Putamen (tissue), 1 donor: Measurements from ENCODE around the gene SERPINH1.
A peak's percentile ranks its signal among the peaks of the same experiment; 100 is the strongest.

Source experiments
- DNase-seq: peaks from one replicate; pipeline ENCODE4 v3.0.0-alpha.2; 2016; ENCODE audit warnings: low spot score

SERPINH1 gene

DNA sequence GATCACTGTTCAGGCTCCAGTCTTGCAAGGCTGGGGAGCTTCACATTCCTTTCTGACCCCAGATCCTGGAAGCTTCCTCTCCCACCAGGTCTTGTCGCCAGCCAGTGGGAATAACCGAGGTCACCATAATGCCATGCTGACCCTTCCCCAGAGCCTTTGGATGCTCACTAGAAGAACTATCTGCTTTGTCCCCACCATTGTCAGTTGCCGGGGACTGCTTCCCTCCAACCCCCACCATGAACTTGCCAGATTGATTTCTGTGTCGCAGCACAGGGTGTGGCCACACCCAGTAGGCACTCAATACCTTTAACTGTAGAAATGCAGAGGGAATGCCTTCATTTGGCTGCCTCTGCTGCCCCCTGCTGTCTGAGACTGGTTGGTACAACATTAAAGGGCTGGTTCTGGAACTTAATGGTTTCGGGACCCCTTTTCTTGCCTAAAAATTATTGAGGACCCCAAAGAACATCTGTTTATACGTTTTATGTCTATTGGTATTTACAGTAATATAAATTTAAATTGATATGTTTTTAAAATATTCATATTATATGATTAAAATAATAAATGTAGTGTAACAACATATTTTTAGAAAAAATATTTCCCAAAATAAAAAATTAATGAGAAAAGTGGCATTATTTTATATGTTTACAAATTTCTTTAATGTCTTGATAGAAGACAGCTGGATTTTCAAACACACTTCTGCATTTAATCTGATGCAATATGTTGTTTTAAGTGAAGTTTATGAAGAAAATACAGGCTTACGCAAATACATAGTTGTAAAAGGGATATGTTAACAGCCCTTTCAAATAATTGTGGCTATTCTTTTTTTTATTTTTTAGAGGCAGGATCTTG, 29.6 kb upstream of the SERPINH1 start:
- peak; percentile 40 for DNase-seq

DNA sequence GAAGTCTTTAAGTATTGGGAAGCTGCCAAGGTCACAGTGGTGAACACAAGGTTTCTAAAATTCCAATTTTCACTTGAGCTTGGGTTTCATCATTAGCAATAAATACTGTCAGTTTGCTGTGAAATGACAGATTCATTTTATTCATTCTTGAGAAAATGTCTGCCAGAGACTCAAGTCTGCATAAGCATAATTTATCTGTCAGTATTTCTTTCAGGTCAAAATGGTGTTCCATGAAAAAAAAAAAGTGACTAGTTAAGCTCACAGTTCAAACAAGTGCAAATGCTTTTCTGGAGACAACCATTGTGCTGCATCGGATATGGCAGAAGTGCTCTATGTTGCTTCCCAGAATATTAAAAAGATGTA, 28.2 kb upstream of the SERPINH1 start:
- no peak for DNase-seq

DNA sequence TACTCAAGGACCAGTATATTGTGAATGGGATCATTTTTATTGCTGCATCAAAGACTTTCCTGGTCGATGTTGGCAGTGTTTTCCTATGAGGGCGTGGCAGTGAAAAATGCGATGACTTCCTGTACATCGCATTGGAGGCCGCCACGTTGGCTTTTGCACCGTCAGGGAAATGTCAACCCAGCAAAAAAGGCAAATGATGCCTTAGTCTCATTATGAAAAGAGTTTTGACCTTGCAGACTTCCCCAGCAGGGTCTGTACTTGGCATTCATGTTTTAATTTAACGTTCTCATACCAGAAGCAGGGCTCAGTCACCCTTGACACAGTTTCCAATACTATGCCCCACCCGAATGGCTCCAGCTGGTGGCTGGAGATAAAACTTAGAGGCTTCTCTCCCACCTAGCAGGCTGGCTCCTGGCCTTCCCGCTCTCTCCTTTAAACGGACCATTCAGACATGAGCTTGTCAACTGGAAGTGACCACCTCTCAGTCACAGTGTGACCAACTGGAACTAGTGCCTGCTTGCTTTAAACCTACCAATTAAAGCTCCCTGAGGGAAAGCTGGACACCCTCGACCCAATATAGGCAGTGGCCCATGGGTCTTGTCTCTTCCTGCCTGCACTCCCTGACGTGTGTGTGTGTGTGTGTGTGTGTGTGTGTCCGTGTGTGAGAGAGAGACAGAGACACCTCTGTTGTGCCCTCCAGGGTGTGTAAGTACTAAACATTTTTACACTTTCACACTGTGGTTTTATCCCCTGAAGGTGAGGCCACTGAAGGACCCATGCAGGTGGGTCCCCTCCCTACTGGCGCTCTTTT, 27.6 kb upstream of the SERPINH1 start:
- DNase-seq: no peak

DNA sequence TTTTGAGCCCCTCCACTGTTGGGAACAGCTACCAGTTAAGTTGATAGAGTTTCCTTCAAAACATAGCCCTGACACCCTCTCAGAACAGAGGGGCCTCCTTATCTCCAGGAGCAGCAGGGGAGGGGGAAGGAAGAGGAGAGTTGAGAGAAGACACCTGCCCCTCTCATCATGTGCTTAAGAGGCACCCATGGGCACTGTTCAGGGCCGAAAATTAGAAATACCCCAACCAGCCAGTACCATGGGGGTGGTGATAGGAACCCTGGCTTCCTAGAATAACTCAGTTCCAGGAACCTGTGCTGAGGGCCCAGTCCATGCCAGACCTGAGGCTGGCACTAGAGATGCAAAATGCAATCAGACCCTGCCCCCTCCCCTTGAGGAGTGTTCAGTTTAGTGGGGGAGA, 27.0 kb upstream of the SERPINH1 start:
- no peak for DNase-seq

DNA sequence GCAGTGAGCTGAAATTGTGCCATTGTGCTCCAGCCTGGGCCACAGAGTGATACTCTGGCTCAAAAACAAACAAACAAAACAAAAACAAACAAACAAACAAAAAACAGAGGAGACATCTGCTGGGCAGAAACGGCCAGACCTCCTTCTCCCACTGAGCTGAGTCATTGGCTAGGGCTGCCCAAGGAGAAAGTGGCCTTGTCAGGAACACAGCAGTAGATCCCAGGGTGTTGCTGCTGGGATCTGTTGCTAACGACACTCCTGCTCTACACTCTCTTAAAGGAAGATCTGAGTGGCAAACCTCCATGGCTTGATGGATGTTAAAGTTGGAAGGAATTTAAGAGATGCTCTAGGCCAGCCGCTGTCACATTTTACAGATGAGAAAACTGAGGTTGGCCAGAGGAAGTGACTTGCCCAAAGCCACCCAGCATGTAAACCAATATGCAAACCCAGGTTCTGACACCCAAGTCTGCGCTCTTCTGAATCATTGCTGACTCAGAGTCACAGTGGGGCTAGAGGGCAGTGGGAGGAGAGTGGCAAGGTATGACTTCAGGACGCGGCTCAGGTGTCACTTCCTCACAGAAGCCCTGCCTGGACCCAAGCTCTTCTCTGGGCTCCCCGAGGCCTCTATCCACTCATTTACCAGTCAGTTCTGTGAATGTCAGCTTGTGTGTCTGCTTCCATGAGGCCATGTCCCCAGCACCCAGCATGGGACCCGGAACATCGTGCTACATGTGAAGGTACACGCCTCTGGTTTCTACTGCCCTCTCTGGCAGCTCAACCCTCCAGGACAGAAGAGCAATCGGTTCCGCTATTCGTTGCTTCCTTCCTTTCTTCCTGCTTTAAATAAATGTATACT, 25.0 kb upstream of the SERPINH1 start:
- no peak for DNase-seq

DNA sequence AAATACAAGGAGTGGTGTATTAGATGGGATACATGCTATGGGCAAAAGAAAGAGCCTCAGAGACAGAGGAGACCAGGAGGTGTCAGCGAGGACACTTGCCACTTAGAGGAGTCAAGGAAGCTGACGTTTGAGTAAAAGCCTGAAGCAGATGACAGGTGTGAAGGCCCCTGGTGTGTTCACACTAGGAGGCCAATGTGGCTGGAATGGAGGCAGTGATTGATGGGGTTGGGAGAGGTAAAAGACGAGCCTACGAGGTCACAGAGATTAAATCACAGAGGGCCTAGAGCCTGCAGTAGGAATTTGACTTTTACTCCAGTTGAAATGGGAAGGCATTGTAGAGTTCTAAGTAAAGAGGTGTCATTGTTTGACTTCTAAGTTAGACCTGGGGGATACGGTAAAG, 24.3 kb upstream of the SERPINH1 start:
- no peak for DNase-seq

DNA sequence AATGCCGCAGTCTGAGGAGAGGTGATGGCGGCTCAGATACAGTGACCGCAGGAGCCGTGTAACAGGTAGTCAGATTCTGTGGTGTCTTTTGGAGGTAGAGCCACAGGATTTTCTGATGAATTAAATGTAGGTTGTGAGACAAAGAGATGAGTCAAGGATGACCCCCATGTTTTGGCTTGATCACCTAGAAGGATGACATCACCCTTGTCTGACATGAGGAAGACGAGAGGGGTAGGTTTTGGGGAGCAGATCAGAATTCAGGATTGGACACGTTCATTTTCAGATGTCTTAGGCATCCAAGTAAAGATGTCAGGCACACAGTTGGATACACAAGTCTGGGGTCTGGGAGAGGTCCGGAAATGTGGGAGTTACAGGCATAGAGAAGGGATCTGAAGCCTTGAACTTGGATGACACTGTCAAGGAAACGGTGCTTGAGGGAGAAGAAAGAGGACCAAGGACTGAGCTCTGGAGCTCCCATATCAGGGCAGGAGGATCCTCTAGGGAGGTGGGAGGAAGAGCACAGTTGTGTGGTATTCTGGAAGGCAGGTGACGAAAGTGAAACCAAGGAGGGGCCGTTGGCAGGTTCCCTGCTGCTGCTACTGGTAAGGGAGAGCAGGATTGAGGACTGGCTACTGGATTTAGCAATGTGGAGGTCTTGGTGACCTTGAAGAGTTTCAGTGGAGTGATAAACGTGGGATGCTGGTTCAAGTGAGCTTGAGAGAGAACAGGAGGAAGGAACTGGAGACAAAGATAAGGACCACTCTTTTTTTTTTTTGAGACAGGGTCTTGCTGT, 23.7 kb upstream of the SERPINH1 start:
- DNase-seq: no peak

DNA sequence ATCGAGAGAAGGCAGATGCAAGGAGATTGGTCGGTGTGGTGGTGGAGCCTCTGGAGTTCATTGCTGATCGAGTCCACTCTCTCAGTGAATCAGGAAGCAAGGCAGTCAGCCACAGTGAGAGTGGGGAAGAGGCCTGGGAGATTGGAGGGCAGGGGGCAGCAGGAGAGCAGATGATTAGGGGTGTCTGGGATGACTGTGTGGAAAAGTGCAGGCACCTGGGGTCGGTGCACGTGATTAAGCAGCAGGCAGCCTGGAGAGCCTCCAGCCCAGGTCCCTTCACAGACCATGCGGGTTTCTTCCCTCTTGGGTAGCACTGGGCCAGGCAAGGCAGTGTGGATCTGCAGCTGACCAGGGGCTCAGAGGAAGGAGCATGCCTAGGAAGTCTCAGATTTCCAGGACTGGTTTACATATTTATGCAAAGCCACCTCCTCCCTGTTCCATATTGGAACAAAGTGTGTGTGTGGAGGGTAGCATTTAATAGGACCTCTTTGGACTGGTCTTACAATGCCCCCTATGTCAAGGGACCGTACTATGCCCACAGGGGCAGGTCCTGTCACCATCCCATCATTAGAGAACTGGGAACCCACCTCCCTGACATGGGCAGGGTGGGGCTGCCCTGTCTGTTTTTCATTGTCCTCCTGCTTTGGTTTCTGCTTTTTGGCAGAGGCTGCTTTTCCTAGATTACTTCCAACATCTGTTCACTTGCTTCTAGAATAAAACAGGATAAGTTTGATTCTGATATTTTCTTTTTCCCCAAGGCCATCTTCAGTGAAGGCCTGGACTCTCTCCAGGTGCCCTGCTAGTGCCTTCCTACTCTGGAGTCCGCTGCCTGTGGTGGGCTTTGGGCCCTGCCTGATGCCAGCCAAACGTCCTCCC, 22.4 kb upstream of the SERPINH1 start:
- DNase-seq: no peak

DNA sequence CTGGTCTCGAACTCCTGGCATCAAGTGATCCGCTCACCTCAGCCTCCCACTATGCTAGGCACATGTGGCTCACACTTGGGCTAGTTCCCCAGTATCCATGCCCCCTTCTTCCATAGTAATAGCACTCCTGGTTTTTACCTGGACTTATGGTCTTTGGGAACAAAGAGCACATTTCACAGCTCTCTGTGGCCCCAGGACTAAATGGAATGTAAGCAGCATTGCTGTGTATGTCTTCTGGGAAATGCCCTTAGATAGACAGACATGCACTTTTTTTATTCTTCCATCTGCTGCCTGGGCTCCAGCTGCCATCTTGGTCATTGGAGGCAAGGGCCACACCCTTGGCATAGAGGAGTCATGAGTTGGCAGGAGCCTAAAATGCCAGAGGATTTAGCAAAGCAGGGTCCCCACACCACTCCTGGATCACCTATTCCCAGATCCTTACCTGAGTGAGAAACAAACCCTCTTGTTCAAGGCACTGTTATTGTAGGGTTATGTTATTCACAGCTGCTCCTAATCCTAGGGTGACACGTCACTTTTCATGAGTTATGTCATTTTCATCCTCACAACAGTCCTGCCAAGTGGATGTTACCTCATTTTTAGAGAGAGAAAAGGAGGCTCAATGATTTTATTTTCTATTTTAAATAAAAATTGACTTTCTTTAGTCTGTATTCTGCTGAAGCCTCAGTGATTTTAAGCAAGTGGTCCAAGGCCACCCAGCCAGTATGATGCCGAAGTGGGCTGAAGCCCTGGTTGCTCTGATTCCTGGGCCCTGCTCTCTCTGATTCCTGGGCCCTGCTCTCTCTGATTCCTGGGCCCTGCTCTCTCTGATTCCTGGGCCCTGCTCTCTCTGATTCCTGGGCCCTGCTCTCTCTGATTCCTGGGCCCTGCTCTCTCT, 20.6 kb upstream of the SERPINH1 start:
- DNase-seq: no peak

DNA sequence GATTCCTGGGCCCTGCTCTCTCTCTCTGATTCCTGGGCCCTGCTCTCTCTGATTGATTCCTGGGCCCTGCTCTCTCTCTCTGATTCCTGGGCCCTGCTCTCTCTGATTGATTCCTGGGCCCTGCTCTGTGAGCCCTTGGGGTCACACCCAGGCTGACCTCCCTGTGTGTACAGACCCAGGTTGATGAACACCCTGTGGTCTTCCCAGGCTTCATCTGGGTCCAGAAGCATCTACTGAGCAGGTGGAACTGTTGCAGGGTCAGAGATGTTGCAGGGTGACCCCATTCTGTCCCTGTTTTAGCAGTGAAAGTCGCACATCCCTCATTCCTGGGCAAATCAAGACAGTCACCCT, 20.0 kb upstream of the SERPINH1 start:
- no peak for DNase-seq

DNA sequence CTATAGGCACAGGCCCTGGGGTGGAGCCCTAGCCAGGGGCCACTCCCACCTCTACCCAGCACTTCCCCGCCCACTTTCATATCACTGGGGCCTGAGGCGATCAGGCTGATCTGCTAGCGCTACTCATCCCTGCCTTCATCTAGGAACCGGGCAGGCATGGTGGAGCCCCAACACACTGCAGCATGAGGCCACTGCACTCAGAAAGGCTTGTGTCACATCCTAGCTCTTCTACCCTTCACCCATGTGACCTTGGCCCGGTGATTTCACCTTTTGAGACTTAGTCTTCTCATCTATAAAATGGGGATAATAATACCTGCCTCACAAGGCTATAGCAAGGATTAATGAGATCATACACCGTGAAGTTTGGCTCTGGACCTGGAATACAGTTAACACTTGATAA, 18.2 kb upstream of the SERPINH1 start:
- no peak for DNase-seq

DNA sequence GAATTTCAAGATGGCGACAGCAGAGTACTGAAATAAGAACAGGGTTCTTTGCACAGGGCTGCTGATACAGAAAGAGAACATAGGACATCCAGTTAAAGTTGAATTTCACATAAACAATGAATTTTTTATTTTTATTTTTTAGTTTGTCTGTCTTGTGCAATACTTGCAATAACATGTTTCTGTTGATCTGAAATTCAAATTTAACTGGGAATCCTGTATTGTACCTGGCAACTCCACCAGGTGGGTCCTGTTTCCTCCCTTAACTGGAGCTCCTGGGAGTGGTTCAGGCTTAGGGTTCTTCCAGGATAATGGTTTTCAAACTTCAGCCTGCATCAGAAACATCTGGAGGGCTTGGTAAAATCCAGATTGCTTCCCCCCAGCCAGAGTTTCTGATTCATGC, 14.9 kb upstream of the SERPINH1 start:
- DNase-seq: no peak

DNA sequence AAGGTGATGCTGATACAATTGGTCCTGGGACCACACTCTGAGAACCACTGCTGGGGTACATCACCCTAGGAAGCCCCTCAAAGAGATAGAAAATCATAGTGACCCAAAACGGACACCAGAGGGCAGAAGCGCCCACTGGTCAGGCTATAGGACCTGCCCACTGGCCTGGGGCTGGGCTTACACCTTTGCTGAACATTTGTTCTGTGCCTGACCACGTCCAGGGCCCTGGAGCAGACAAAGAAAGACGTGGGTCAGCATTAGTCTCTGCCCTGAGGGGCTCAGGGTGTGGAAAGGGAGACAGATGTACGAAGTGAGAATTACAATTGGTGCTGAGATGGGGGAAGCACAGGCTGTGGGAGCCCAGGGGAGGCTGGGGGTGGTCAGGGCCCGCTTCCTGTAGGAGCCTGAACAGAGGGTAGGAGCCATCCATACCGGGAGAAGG, 14.4 kb upstream of the SERPINH1 start:
- DNase-seq: no peak

DNA sequence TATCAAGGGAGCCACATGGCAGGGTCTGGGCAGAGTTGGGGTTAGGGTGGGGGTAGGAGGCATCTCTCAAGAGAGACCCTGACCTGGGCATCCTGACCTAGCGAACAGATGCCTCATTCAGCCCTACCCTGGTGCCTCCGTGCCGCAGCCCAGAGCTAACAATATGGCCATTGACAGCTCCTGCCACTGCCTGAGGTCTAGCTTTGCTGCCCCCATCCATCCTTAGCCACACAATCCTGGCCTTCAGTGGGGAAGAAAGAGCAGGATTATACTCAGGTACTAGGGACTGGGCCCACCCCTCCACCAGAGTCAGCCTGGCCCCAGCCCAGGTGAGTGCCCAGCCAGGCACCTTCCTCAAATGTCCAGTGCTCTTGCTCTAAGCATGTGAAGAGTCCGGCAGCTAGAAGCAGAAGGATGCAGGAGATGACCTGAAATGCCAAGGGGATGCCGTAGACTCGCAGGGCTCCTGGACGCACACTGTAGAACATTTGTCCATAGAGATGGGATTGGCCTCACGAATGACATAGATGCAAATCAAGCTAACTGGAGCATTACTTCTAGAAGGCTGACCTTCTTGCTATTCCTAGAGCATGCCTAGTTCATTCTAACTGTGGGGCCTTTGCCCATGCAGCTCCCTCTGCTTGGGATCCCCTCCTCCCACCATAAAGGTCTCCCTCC, 13.3 kb upstream of the SERPINH1 start:
- DNase-seq: no peak

DNA sequence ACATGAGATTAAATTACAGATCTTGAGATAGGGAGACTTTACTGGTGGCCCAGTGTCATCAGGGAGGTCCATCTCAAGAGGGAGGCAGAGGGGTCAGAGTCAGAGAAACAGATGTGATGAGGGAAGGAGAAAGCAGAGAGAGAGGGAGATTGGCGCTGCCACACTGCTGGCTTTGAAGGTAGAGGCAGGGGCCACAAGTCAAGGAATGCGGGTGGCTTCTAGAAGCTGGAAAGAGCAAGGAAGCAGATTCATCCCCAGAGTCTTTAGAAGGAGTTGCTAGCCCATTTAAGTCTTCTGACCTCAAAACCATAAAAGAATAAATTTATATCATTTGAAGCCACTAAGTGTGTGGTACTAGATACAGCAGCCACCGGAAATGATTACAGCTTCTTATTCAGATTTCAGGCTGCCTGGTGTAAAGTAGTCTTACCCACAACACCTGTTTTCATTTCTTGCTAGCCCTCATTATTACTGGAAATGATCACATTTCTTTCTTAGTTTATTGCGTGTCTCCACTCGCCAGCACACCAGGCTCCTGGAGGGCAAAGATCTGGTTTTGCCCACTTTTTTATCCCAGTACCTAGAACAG, 12.6 kb upstream of the SERPINH1 start:
- DNase-seq: no peak

DNA sequence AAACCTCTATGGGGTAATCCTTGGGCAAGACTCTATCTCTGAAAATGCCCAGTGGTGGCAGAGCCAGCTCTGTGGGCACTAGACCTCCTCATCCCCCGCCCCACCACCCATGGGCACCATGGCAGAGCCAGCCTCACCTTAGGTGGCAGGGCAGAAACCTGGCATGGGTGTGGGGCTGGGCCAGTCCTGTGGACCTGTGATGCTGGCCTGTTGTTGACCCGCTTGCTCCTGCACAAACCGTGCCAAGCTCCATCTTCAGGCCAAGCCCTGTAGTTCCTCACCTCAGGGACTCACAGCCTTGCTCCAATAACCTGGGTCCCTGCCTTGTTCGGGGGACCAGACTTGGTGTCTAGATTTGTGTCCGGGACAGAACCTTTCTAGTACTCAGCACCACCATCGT, 8.9 kb upstream of the SERPINH1 start:
- no peak for DNase-seq

DNA sequence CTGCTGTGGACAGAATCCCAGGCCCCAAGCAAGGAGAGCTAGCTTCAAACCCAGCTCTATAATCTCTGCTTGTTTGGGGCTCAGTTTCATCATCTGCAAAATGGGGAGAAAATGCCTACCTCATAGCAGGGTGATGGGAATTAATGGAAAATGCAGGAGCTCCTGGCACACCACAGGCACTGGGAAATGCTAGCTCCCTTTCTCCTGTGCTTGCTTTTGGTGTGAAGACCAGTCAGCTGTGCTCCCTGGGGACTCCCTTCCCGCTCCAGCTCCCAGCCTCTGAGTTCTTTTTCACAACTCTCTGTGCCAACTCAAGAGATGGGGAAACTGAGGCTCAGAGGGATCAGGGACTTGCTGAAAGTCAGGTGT, 8.2 kb upstream of the SERPINH1 start:
- no peak for DNase-seq

DNA sequence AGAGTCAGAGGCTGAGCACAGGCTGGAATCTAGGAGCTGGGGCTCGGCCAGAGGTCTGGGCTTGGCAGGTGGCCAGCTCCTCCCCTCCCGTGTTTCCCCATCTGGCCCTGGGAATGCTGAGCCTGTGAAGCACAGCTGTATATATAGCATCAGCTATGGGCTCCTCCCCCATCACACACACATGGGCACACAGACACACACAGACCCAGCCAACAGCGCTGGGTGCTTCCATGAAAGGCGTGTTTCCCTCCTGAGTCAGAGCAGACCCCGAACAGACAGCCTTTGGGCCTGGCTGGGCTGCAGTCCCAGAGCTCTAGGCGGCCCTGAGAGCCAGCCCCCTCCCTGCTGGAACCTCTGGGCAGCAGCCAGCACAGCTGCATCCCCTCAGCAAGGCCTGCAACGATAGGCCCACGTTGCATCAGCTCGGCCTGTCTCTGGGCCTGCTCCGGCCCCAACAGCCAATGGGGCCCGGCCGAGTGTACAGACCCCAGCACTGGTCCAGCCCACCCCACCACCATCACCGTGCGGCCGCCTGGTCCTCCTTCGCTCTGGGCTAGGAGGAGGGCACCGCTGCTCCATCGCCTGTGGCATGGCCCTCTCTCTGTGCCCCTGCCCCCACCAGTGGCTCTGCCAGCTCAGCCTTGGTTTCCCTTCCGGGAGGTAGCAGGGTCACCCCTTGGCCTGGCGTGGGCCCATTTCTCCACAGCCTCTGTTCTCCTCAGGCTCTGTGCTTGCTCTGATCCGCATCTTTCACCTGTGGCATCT, 7.6 kb upstream of the SERPINH1 start:
- peak; percentile 95 for DNase-seq
